ENCODE measurements around the gene DNAH17.

Gene DNAH17

GRCh38 chr17:78441271-78441971, 135.8 kb downstream of the DNAH17 start:
- DNase-seq: no peak

GRCh38 chr17:78438694-78439325, 138.4 kb downstream of the DNAH17 start:
- no peak for DNase-seq

- no peak for DNase-seq
Observed at GRCh38 chr17:78438271-78438691, 138.9 kb downstream of the DNAH17 start.

GRCh38 chr17:78437508-78438169, 139.6 kb downstream of the DNAH17 start:
- no peak for DNase-seq

GRCh38 chr17:78435330-78436005, 141.7 kb downstream of the DNAH17 start:
- DNase-seq: no peak

- no peak for DNase-seq
Observed at GRCh38 chr17:78434455-78435329, 142.5 kb downstream of the DNAH17 start.

GRCh38 chr17:78433780-78434335, 143.3 kb downstream of the DNAH17 start:
- DNase-seq: no peak

GRCh38 chr17:78433013-78433727, 144.0 kb downstream of the DNAH17 start:
- no peak for DNase-seq

- DNase-seq: no peak
Observed at GRCh38 chr17:78432226-78433012, 144.8 kb downstream of the DNAH17 start.

- DNase-seq: no peak
Observed at GRCh38 chr17:78431692-78431958, 145.6 kb downstream of the DNAH17 start.

GRCh38 chr17:78430892-78431691, 146.1 kb downstream of the DNAH17 start:
- DNase-seq: no peak

GRCh38 chr17:78429618-78429995, 147.6 kb downstream of the DNAH17 start:
- DNase-seq: no peak

GRCh38 chr17:78428836-78429617, 148.2 kb downstream of the DNAH17 start:
- DNase-seq: no peak

- DNase-seq: no peak
Observed at GRCh38 chr17:78428025-78428575, 149.1 kb downstream of the DNAH17 start.

GRCh38 chr17:78427140-78427539, 150.1 kb downstream of the DNAH17 start:
- DNase-seq: no peak

GRCh38 chr17:78426293-78426879, 150.8 kb downstream of the DNAH17 start:
- no peak for DNase-seq

- no peak for DNase-seq
Observed at GRCh38 chr17:78425429-78425828, 151.8 kb downstream of the DNAH17 start.

GRCh38 chr17:78423961-78424675, 153.1 kb downstream of the DNAH17 start:
- no peak for DNase-seq
